ENCODE measurements around the gene PAX8.
A peak's percentile ranks its signal among the peaks of the same experiment; 100 is the strongest.

Gene PAX8

DNA sequence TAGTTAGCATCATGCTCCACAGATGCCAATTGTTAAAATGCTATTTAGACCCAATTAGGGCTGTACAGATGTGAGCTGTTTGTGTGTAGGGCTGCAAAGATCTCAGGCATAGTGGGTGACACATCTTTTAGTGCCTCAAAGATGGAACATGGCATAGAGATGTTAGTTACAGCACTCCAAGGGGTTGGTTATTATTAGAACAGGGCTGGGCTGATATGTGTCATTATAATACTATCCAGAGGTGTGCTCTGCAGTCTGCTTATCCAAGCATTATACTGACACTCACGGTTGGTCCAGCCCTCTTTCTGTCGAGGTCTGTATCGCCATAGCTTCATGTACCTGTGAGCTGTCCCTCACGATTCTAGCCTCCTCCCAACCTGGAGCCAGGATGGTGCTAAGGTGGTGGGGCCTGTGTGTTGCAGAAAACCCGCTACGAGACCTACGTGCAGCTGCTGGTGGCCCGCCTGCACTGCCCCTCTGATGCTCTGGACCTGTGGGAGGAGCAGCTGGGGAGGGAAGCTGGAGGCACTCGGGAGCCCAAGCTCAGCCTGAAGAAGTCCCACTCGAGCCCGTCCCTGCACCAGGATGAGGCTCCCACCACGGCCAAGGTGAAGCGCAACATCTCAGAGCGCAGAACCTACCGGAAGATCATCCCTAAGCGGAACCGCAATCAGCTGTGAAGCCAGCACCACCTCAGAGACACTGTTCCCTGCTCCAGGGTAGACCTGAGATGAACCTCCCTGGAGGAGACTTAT lies 77.8 kb downstream of the PAX8 start:
- Histone ChIP-seq H3K4me2 (ENCODE audit: low read length) (no peak overlapping the region), H3K9me2 (replicated peaks; ENCODE audit: control insufficient read depth, low read length) (no peaks in the 10 kb centered on the region)

DNA sequence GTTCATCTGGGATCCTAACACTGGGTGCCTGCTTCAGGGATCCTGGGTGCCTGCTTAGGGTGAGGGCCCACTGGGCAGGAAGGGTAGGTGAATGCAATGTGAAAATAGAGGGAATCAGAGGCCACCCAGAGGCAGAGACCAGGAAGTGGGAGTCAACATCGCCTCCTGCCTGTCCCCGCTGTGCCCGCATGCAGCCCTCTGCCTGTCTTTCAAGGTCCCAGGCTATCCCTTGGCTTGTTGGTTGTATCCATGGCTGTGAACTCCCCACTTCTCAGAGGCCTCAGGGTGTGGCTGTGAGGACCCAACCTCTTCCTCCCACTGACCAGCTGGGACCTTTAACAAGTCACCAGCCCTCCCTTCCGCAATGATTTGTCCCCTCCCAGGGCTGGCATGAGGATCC lies 78.5 kb downstream of the PAX8 start:
- Histone ChIP-seq H4K20me1 (ENCODE audit: control insufficient read depth, insufficient read depth, low read depth, low read length) (no peaks in the 10 kb centered on the region), H3K36me3 (ENCODE audit: control insufficient read depth, low read length) (peaks cover 86% of the 10 kb centered on the region), H3K9me3 (ENCODE audit: control insufficient read depth, insufficient read depth, low read length) (no peaks in the 10 kb centered on the region), H3F3A (ENCODE audit: control insufficient read depth, insufficient read depth) (peaks cover 7% of the 10 kb centered on the region; the same call in 1 of the 2 replicates), H3K4me2 (ENCODE audit: low read length) (no peak overlapping the region), H3K9me2 (replicated peaks; ENCODE audit: control insufficient read depth, low read length) (no peaks in the 10 kb centered on the region), H3K27ac (ENCODE audit: low read depth, low read length) (no peak overlapping the region), H3K27me3 (ENCODE audit: control insufficient read depth, low read length) (no peaks in the 10 kb centered on the region), H3K79me2 (ENCODE audit: control insufficient read depth, low read length) (peaks cover 3% of the 10 kb centered on the region), H3K4me3 (ENCODE audit: low read length) (no peak overlapping the region), H3K4me1 (ENCODE audit: control insufficient read depth, low read length) (peaks cover 34% of the 10 kb centered on the region)
- TF ChIP-seq, protein P1, sequence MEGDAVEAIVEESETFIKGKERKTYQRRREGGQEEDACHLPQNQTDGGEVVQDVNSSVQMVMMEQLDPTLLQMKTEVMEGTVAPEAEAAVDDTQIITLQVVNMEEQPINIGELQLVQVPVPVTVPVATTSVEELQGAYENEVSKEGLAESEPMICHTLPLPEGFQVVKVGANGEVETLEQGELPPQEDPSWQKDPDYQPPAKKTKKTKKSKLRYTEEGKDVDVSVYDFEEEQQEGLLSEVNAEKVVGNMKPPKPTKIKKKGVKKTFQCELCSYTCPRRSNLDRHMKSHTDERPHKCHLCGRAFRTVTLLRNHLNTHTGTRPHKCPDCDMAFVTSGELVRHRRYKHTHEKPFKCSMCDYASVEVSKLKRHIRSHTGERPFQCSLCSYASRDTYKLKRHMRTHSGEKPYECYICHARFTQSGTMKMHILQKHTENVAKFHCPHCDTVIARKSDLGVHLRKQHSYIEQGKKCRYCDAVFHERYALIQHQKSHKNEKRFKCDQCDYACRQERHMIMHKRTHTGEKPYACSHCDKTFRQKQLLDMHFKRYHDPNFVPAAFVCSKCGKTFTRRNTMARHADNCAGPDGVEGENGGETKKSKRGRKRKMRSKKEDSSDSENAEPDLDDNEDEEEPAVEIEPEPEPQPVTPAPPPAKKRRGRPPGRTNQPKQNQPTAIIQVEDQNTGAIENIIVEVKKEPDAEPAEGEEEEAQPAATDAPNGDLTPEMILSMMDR (IDR thresholded peaks at IDR 0.05; ENCODE audit: low read depth, low read length, poor library complexity, severe bottlenecking), result peak; percentile 19
- TF ChIP-seq EZH2phosphoT487 (IDR thresholded peaks at IDR 0.05; ENCODE audit: borderline replicate concordance, low read length), result no peak

More for the DNA sequence above, 77.8 kb downstream of the PAX8 start:
- H3K27me3 ChIP-seq (ENCODE audit: control insufficient read depth, low read length), result no peaks in the 10 kb centered on the region
- H3K36me3 ChIP-seq (ENCODE audit: control insufficient read depth, low read length), result peaks cover 79% of the 10 kb centered on the region
- H3K4me3 ChIP-seq (ENCODE audit: low read length), result no peak overlapping the region
- H3F3A ChIP-seq (ENCODE audit: control insufficient read depth, insufficient read depth), result peaks cover 7% of the 10 kb centered on the region; the same call in 1 of the 2 replicates
- peaks cover 34% of the 10 kb centered on the region for H3K4me1 ChIP-seq (ENCODE audit: control insufficient read depth, low read length)
- TF ChIP-seq EZH2phosphoT487 (IDR thresholded peaks at IDR 0.05; ENCODE audit: borderline replicate concordance, low read length), result no peak
- TF ChIP-seq, protein P1 (IDR thresholded peaks at IDR 0.05; ENCODE audit: low read depth, low read length, poor library complexity, severe bottlenecking), result no peak
- H4K20me1 ChIP-seq (ENCODE audit: control insufficient read depth, insufficient read depth, low read depth, low read length), result no peaks in the 10 kb centered on the region
- peaks cover 3% of the 10 kb centered on the region for H3K79me2 ChIP-seq (ENCODE audit: control insufficient read depth, low read length)
- no peaks in the 10 kb centered on the region for H3K9me3 ChIP-seq (ENCODE audit: control insufficient read depth, insufficient read depth, low read length)
- H3K27ac ChIP-seq (ENCODE audit: low read depth, low read length), result no peak overlapping the region

DNA sequence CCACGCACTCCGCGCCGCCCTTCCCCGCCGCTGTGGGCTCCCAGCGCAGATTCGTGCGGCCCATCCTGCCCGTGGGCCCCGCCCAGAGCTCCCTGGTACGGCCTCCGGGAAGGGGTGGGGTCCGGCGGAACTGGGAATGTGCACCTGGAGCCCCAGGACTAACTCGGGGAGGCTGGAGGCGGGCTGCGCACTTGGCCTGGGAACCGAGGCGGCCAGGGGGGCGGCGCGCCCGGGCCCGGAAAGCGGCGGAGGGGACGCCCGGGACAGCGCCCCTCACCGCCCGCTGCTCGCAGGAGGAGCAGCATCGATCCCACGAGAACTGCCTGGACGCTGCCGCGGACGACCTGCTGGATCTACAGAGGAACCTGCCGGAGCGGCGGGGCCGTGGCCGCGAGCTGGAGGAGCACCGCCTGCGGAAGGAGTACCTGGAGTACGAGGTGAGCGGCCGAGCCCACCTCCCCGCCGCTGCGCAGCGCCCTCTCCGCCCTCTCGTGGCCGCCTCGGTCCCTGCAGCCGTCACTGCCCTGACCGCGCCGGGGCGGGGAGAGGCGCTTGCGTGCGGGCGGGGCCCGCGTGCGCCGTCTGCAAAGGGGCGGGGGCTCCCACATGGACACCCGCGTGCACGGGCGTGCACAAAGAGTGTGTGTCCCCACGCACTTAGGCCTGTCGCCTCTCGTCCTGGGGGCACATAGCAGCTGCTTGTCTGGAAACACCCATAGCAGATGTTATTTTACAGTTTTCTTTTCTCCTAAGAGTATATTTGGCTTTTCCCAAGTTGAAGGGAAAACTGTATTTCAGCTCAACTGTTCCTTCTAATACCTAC lies 79.7 kb downstream of the PAX8 start:
- Histone ChIP-seq H3K9me3 (ENCODE audit: control insufficient read depth, insufficient read depth, low read length) (no peaks in the 10 kb centered on the region), H3K9me2 (replicated peaks; ENCODE audit: control insufficient read depth, low read length) (no peaks in the 10 kb centered on the region), H3K36me3 (ENCODE audit: control insufficient read depth, low read length) (peaks cover 90% of the 10 kb centered on the region), H4K20me1 (ENCODE audit: control insufficient read depth, insufficient read depth, low read depth, low read length) (no peaks in the 10 kb centered on the region), H3F3A (ENCODE audit: control insufficient read depth, insufficient read depth) (peaks cover 7% of the 10 kb centered on the region; the same call in 1 of the 2 replicates), H3K79me2 (ENCODE audit: control insufficient read depth, low read length) (peaks cover 3% of the 10 kb centered on the region), H3K27ac (ENCODE audit: low read depth, low read length) (no peak overlapping the region), H3K4me3 (ENCODE audit: low read length) (no peak overlapping the region), H3K4me2 (ENCODE audit: low read length) (peak overlapping the region; percentile 22; the same call in 1 of the 2 replicates), H3K27me3 (ENCODE audit: control insufficient read depth, low read length) (no peaks in the 10 kb centered on the region), H3K4me1 (ENCODE audit: control insufficient read depth, low read length) (peaks cover 30% of the 10 kb centered on the region)
- TF ChIP-seq, protein P1 (IDR thresholded peaks at IDR 0.05; ENCODE audit: low read depth, low read length, poor library complexity, severe bottlenecking), result peak; percentile 75
- TF ChIP-seq EZH2phosphoT487 (IDR thresholded peaks at IDR 0.05; ENCODE audit: borderline replicate concordance, low read length), result no peak
